Prostate gland (tissue), 2 donors: ENCODE measurements around the gene POLDIP2. TPM values are rescaled to one million over a fixed set of nuclear protein-coding genes. Genes with fewer than 3 reads are reported as not detected.

Experiments used
- DNase-seq: peaks from one replicate; pipeline ENCODE4 v3.0.0-alpha.2; 2019; ENCODE audit warnings: low spot score
- H3K27ac ChIP-seq, 2 donors: fragments of 200-600 bp; sonication (generic); 2 replicates each; pipeline ENCODE4 v1.5.1; 2017 to 2019
- H3K27me3 ChIP-seq: fragments of 200-600 bp; sonication (generic); replicated peaks from 2 replicates; pipeline ENCODE4 v1.5.1; 2019; ENCODE audit not compliant: insufficient read depth
- H3K36me3 ChIP-seq, 2 donors: fragments of 200-600 bp; sonication (generic); 1 replicate in 1 of 2; 2 replicates in 1 of 2; pipeline versions ENCODE4 v1.5.1 to v1.8.1; 2017 to 2019
- H3K4me1 ChIP-seq: fragments of 200-600 bp; sonication (generic); replicated peaks from 2 replicates; pipeline ENCODE4 v1.5.1; 2019
- H3K4me3 ChIP-seq, 2 donors: fragments of 200-600 bp; sonication (generic); 2 replicates each; pipeline ENCODE4 v1.5.1; 2017 to 2019
- H3K9me3 ChIP-seq: fragments of 200-600 bp; sonication (generic); 2 replicates; pipeline ENCODE4 v1.5.1; 2017
- POLR2A ChIP-seq: fragments of 450-650 bp; IDR thresholded peaks from one replicate; pipeline ENCODE4 v1.6.1; 2016; ENCODE audit warnings: antibody characterized with exemption, mild to moderate bottlenecking
- POLR2AphosphoS5 ChIP-seq: sonication (generic); formaldehyde crosslinking; IDR thresholded peaks from one replicate; pipeline ENCODE4 v1.6.1; 2017; ENCODE audit warnings: antibody characterized with exemption
- WGBS: methylation state at CpG from one replicate; pipeline ENCODE4 v1.1.5; 2018; 5-methylcytosine and 5-hydroxymethylcytosine counted together
- intact Hi-C: fragments of 100-400 bp; cut with DNase I; formaldehyde crosslinking; loops from one replicate; pipeline ENCODE4 v1.14.2; 2022
- total RNA-seq, 2 donors: library from RNA; depleted of rRNA; stranded (reverse); fragments of >200 nt; gene quantifications; one replicate each; pipeline ENCODE4 v1.1.0, GENCODE V29; 2016
- TF ChIP-seq, protein P1 (sequence below), 4 experiments: fragments of 200-600 bp in 2 of 4; fragments of 450-650 bp in 2 of 4; sonication (generic) in 2 of 4; IDR thresholded peaks; 1 replicate in 3 of 4; 2 replicates in 1 of 4; pipeline ENCODE4 v1.5.1; 2016 to 2019; ENCODE audit warnings: antibody characterized with exemption in 4 of 4, mild to moderate bottlenecking in 2 of 4, moderate library complexity in 2 of 4

POLDIP2 gene
- total RNA-seq, 2 donors from 2014 or later: 94.4 to 140 TPM

GRCh38 chr17:28327031-28327607 lies 30.2 kb downstream of the POLDIP2 start:
- Histone ChIP-seq H3K27ac (no peak overlapping the region), H3K4me1 (no peaks in the 10 kb centered on the region), H3K4me3 (no peak overlapping the region), H3K27me3 (no peaks in the 10 kb centered on the region), H3K9me3 (no peaks in the 10 kb centered on the region), H3K36me3 (peaks cover 0 to 12% of the 10 kb centered on the region in 2 donors)
- intact Hi-C loops: no loop called here
- TF ChIP-seq POLR2A (no peak), POLR2AphosphoS5 (no peak)
- TF ChIP-seq, protein P1, sequence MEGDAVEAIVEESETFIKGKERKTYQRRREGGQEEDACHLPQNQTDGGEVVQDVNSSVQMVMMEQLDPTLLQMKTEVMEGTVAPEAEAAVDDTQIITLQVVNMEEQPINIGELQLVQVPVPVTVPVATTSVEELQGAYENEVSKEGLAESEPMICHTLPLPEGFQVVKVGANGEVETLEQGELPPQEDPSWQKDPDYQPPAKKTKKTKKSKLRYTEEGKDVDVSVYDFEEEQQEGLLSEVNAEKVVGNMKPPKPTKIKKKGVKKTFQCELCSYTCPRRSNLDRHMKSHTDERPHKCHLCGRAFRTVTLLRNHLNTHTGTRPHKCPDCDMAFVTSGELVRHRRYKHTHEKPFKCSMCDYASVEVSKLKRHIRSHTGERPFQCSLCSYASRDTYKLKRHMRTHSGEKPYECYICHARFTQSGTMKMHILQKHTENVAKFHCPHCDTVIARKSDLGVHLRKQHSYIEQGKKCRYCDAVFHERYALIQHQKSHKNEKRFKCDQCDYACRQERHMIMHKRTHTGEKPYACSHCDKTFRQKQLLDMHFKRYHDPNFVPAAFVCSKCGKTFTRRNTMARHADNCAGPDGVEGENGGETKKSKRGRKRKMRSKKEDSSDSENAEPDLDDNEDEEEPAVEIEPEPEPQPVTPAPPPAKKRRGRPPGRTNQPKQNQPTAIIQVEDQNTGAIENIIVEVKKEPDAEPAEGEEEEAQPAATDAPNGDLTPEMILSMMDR (IDR thresholded peaks at IDR 0.05): no peak
- no peak for DNase-seq
- WGBS: 93% methylated on average over 9 of the region's 9 CpGs

- TF ChIP-seq POLR2AphosphoS5 (peak; percentile 77), POLR2A (no peak)
- H3K27ac ChIP-seq: no peak overlapping the region
- H3K36me3 ChIP-seq: peaks cover 0 to 7% of the 10 kb centered on the region in 2 donors
- no peaks in the 10 kb centered on the region for H3K27me3 ChIP-seq
- WGBS: 58% methylated on average over 7 of the region's 7 CpGs
- intact Hi-C loops: no loop called here
- DNase-seq: peak; percentile 50
- H3K4me3 ChIP-seq: no peak overlapping the region
- H3K9me3 ChIP-seq: no peaks in the 10 kb centered on the region
- H3K4me1 ChIP-seq: no peaks in the 10 kb centered on the region
Measured at GRCh38 chr17:28326114-28326513, 31.2 kb downstream of the POLDIP2 start.

DNA sequence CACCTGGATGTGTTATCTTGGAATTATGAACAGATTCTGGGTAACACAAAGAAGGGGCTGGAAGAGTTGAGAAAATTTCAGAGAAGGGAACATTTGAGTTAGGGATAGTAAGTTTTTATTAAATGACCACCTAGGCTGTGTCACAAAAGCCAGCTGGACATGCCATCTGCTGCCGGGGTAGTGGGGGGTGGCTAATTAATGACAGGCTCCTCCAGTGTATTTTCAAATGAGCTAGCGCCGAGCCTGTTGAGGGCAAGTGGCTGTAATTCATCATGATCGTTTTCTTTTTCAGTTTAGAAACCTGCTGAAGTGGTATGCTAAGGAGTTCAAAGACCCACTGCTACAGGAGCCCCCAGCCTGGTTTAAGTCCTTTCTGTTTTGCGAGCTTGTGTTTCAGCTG lies 32.1 kb downstream of the POLDIP2 start:
- H3K27ac ChIP-seq: no peak overlapping the region
- H3K4me3 ChIP-seq: no peak overlapping the region
- no peak for DNase-seq
- no peaks in the 10 kb centered on the region for H3K27me3 ChIP-seq
- no peaks in the 10 kb centered on the region for H3K9me3 ChIP-seq
- no peaks in the 10 kb centered on the region for H3K4me1 ChIP-seq
- WGBS: 69% methylated on average over 5 of the region's 5 CpGs
- TF ChIP-seq POLR2A (no peak), POLR2AphosphoS5 (no peak)
- TF ChIP-seq, protein P1 (IDR thresholded peaks at IDR 0.05): no peak
- peaks cover 0 to 7% of the 10 kb centered on the region in 2 donors for H3K36me3 ChIP-seq
- intact Hi-C loops: no loop called here

- H3K27me3 ChIP-seq: no peaks in the 10 kb centered on the region
- TF ChIP-seq POLR2A (no peak), POLR2AphosphoS5 (no peak)
- TF ChIP-seq, protein P1 (IDR thresholded peaks at IDR 0.05): no peak
- WGBS: 93% methylated on average over 3 of the region's 3 CpGs
- no peak for DNase-seq
- no peak overlapping the region for H3K4me3 ChIP-seq
- peaks cover 0 to 7% of the 10 kb centered on the region in 2 donors for H3K36me3 ChIP-seq
- no peaks in the 10 kb centered on the region for H3K4me1 ChIP-seq
- H3K9me3 ChIP-seq: no peaks in the 10 kb centered on the region
- intact Hi-C loops: no loop called here
- no peak overlapping the region for H3K27ac ChIP-seq
Measured at GRCh38 chr17:28324781-28325180, 32.5 kb downstream of the POLDIP2 start.

GRCh38 chr17:28324267-28324745 lies 33.0 kb downstream of the POLDIP2 start:
- Histone ChIP-seq H3K4me3 (no peak overlapping the region), H3K4me1 (no peaks in the 10 kb centered on the region), H3K9me3 (no peaks in the 10 kb centered on the region), H3K27me3 (no peaks in the 10 kb centered on the region), H3K36me3 (peaks cover 0 to 3% of the 10 kb centered on the region in 2 donors), H3K27ac (no peak overlapping the region)
- intact Hi-C loops: no loop called here
- WGBS: 77% methylated on average over 5 of the region's 5 CpGs
- TF ChIP-seq POLR2AphosphoS5: no peak
- DNase-seq: no peak
